K562 (cell line): ENCODE results near the gene FGD6. TPM values are rescaled to one million over a fixed set of nuclear protein-coding genes. Genes with fewer than 3 reads are reported as not detected.

Source experiments
- ARID3A ChIP-seq: IDR thresholded peaks from 2 replicates; pipeline ENCODE4 v1.6.1; 2012; ENCODE audit warnings: low read depth, low read length, improper control_type of control experiment, borderline replicate concordance
- BRCA1 ChIP-seq, 2 experiments: fragments of 450-650 bp in 1 of 2; sonication (generic) in 1 of 2; formaldehyde crosslinking in 1 of 2; IDR thresholded peaks; 2 replicates each; pipeline versions ENCODE4 v1.5.0 to v1.6.1; 2017 to 2020; ENCODE audit warnings: mild to moderate bottlenecking in 1 of 2, missing genetic modification reagents in 1 of 2
- CBFA2T2 ChIP-seq: fragments of 450-650 bp; conservative IDR thresholded peaks from 2 replicates; pipeline ENCODE4 v1.6.1; 2017; ENCODE audit warnings: mild to moderate bottlenecking
- CREB5 ChIP-seq: fragments of 250-450 bp; sonication (Bioruptor Pico); IDR thresholded peaks from 2 replicates; pipeline ENCODE4 v1.5.0; 2020; ENCODE audit warnings: mild to moderate bottlenecking
- ETS2 ChIP-seq: IDR thresholded peaks from 2 replicates; pipeline ENCODE4 v1.6.1; 2016; ENCODE audit warnings: borderline replicate concordance, missing genetic modification characterization, mild to moderate bottlenecking, moderate library complexity, missing compliant biosample characterization; ENCODE audit not compliant: poor library complexity, severe bottlenecking
- KLF6 ChIP-seq: fragments of 250-450 bp; sonication (Bioruptor Pico); IDR thresholded peaks from 2 replicates; pipeline ENCODE4 v1.4.0; 2020; ENCODE audit warnings: mild to moderate bottlenecking, moderate library complexity, borderline replicate concordance
- MYNN ChIP-seq, 2 experiments: sonication (generic); formaldehyde crosslinking in 1 of 2; IDR thresholded peaks; 2 replicates each; pipeline versions ENCODE4 v1.5.0 to v1.6.1; 2016 to 2020; ENCODE audit warnings: antibody characterized with exemption in 1 of 2, missing genetic modification reagents in 1 of 2
- NCOA2 ChIP-seq, 2 experiments: fragments of 450-650 bp; IDR thresholded peaks; 2 replicates each; pipeline ENCODE4 v1.6.1; 2018; ENCODE audit warnings: mild to moderate bottlenecking in 2 of 2, moderate library complexity in 1 of 2; ENCODE audit not compliant: partially characterized antibody in 2 of 2
- THRA ChIP-seq: fragments of 450-650 bp; IDR thresholded peaks from 2 replicates; pipeline ENCODE4 v1.6.1; 2017; ENCODE audit warnings: mild to moderate bottlenecking, moderate library complexity
- ZNF583 ChIP-seq: fragments of 250-450 bp; sonication (Bioruptor Pico); IDR thresholded peaks from 2 replicates; pipeline ENCODE4 v1.4.0; 2020
- ZNF79 ChIP-seq: fragments of 250-450 bp; sonication (Bioruptor Pico); IDR thresholded peaks from 2 replicates; pipeline ENCODE4 v1.4.0; 2020; ENCODE audit warnings: low read depth, mild to moderate bottlenecking, moderate library complexity
- polyA plus RNA-seq, 8 experiments: library from polyadenylated mRNA; depleted of rRNA in 4 of 8; stranded (reverse) in 5 of 8; unstranded in 3 of 8; fragments of >200 nt; fragmentation: Nextera tagmentation in 2 of 8; fragmentation: Illumina TruSeq in 1 of 8; extraction: Ambion mirVana in 2 of 8; extraction: Trizol in 1 of 8; gene quantifications; 2 replicates each; pipeline versions ENCODE4 v1.2.1 to v1.2.3, GENCODE V29; 2011 to 2014; ENCODE audit warnings: inconsistent platforms in 1 of 8, missing spikeins in 1 of 8
- total RNA-seq, 7 experiments: library from RNA; depleted of rRNA in 6 of 7; stranded (reverse); fragments of >200 nt in 6 of 7; fragmentation: Illumina TruSeq in 2 of 7; extraction: Trizol in 2 of 7; gene quantifications; 2 replicates each; pipeline versions ENCODE4 v1.2.1 to v1.2.3, GENCODE V29; 2011 to 2021; ENCODE audit warnings: low replicate concordance in 1 of 7

The FGD6 gene
- total and polyA plus RNA-seq, 9 of the 15 experiments (the other 6 are each of a cell fraction or from before 2014, with no cell fraction given): 1.5 to 11.1 (median 5.8) TPM

GRCh38 chr12:95262808-95263207 is 45.5 kb upstream of the FGD6 start (continued):
- TF ChIP-seq ARID3A (no peak), NCOA2 (IDR thresholded peaks at IDR 0.05; ENCODE audit: partially characterized antibody in 2 of 2) (no peak), CREB5 (CRISPR knock-in tag) (no peak), THRA (no peak), ZNF583 (CRISPR knock-in tag) (no peak), ZNF79 (no peak), KLF6 (CRISPR knock-in tag) (no peak), ETS2 (tag) (no peak), MYNN (IDR thresholded peaks at IDR 0.05) (no peak), MYNN (CRISPR knock-in tag; IDR thresholded peaks at IDR 0.05) (no peak), CBFA2T2 (no peak), BRCA1 (IDR thresholded peaks at IDR 0.05) (no peak), BRCA1 (CRISPR knock-in tag; IDR thresholded peaks at IDR 0.05) (no peak)
